DND-41 (cell line): ENCODE results near the gene RNF144B.

Experiments
- CTCF ChIP-seq: IDR thresholded peaks from 2 replicates; pipeline ENCODE4 v1.5.1; 2012; ENCODE audit warnings: borderline replicate concordance, low read length, moderate library complexity, mild to moderate bottlenecking; ENCODE audit not compliant: poor library complexity, severe bottlenecking; ENCODE audit errors: extremely low read depth
- EZH2 ChIP-seq: IDR thresholded peaks from 3 replicates; pipeline ENCODE4 v1.6.1; 2012; ENCODE audit warnings: borderline replicate concordance, low read depth, mild to moderate bottlenecking, moderate library complexity, low read length, inconsistent platforms; ENCODE audit not compliant: severe bottlenecking

DNA sequence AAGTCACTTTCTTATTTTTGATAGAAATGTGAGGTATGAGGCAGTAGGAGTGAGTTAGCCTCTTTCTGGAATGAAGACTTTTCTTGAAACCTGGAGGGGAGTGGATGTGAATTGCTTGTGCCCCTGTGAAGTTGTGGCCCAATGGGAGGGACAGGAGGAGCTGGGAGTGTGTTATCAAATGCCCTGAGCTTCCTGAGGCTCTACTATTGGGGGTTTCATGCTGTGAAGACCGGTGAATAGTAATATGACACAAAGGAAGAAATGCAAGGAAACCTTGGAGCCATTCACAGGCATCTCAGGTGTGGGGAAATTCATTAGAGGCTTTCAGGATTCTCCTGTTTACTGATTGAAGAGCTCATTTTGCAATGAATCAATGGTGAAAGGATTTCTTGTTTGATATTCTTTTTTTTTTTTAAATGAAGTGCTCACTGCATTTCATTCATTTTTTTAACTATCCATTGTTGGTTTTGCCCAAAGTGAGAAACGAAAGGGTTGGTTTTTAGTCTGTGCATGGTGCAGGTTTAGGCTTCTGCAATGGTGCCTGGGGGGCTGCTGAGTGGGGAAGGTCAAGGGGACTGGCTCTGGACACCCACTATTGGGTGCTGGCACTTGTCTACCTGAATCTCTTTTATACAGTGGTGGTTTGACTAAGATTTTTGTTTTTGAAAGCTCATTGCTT is 8.2 kb downstream of the RNF144B start:
- TF ChIP-seq CTCF: no peak
- TF ChIP-seq EZH2: no peak
